ENCODE results near the gene TAF11L5.
"Not testable (repeated sequence)": the region's sequence is repeated elsewhere in the genome, so short reads cannot be mapped to it uniquely, and the experiment has no call there.

Gene TAF11L5

GRCh38 chr5:17524935-17525334 is at the start of gene TAF11L5:
TSS of gene TAF11L5 (plus strand) at chr5:17525235.
- POLR2A ChIA-PET, CTCF ChIA-PET: not testable (repeated sequence)

GRCh38 chr5:17477043-17477442 is 48.0 kb upstream of the TAF11L5 start:
- no peak for DNase-seq (ENCODE audit: extremely low spot score)
- ChIA-PET CTCF (no interaction called here), POLR2A (no interaction called here)

More at GRCh38 chr5:17524935-17525334, at the start of gene TAF11L5:
- not testable (repeated sequence) for DNase-seq (ENCODE audit: extremely low spot score)

GRCh38 chr5:17477573-17478265 is 47.3 kb upstream of the TAF11L5 start:
- TF ChIP-seq CTCF (IDR thresholded peaks at IDR 0.05; ENCODE audit: control extremely low read depth, extremely low read depth, low read depth, missing control alignments): no peak
- ChIA-PET CTCF (no interaction called here), POLR2A (no interaction called here)
- no peak for DNase-seq (ENCODE audit: extremely low spot score)

More at GRCh38 chr5:17477043-17477442, 48.0 kb upstream of the TAF11L5 start:
- TF ChIP-seq CTCF (IDR thresholded peaks at IDR 0.05; ENCODE audit: control extremely low read depth, extremely low read depth, low read depth, missing control alignments): no peak

- ChIA-PET CTCF (interaction anchor here (1.4 kb wide), 1 partner anchor 15 kb away, joined by 3 read pairs; no protein-coding TSS in a partner anchor), POLR2A (no interaction called here)
- DNase-seq (ENCODE audit: extremely low spot score): no peak
- no peak for TF ChIP-seq CTCF (IDR thresholded peaks at IDR 0.05; ENCODE audit: control extremely low read depth, extremely low read depth, low read depth, missing control alignments)
These were observed 43.7 kb upstream of the TAF11L5 start for GRCh38 chr5:17481378-17481777.

GRCh38 chr5:17482790-17483189 is 42.2 kb upstream of the TAF11L5 start:
- DNase-seq (ENCODE audit: extremely low spot score): no peak
- POLR2A ChIA-PET: no interaction called here
- no peak for TF ChIP-seq CTCF (IDR thresholded peaks at IDR 0.05; ENCODE audit: control extremely low read depth, extremely low read depth, low read depth, missing control alignments)
- CTCF ChIA-PET: no interaction called here

GRCh38 chr5:17486464-17487173 is 38.4 kb upstream of the TAF11L5 start:
- DNase-seq (ENCODE audit: extremely low spot score); POLR2A ChIA-PET; CTCF ChIA-PET: not testable (repeated sequence)

- CTCF ChIA-PET: no interaction called here
- POLR2A ChIA-PET: no interaction called here
- no peak for TF ChIP-seq CTCF (IDR thresholded peaks at IDR 0.05; ENCODE audit: control extremely low read depth, extremely low read depth, low read depth, missing control alignments)
- DNase-seq (ENCODE audit: extremely low spot score): no peak
These were observed 37.9 kb upstream of the TAF11L5 start for GRCh38 chr5:17487174-17487512.

- CTCF ChIA-PET; DNase-seq (ENCODE audit: extremely low spot score); POLR2A ChIA-PET: not testable (repeated sequence)
These were observed 33.8 kb upstream of the TAF11L5 start for GRCh38 chr5:17491257-17491656.

Data from GM10248 (cell line).